HG02938 (cell line): ENCODE results near the gene KMT5B.

Experiments
- ATAC-seq: cut with Tn5 transposase; IDR thresholded peaks from one replicate; pipeline ENCODE4 v1.9.1; 2021; ENCODE audit warnings: mild to moderate bottlenecking, moderate library complexity; ENCODE audit not compliant: unreplicated experiment

KMT5B gene

GRCh38 chr11:68186061-68186460 is 27.0 kb downstream of the KMT5B start:
- ATAC-seq = no peak

- ATAC-seq = no peak
Observed at GRCh38 chr11:68181719-68182451, 31.2 kb downstream of the KMT5B start.

GRCh38 chr11:68179847-68180246 is 33.2 kb downstream of the KMT5B start:
- ATAC-seq = no peak

- no peak for ATAC-seq
Observed at GRCh38 chr11:68177877-68178276, 35.2 kb downstream of the KMT5B start.

GRCh38 chr11:68173926-68174325 is 39.2 kb downstream of the KMT5B start:
- ATAC-seq = no peak

GRCh38 chr11:68169442-68169841 is 43.7 kb downstream of the KMT5B start:
- no peak for ATAC-seq

GRCh38 chr11:68168694-68169093 is 44.4 kb downstream of the KMT5B start:
- no peak for ATAC-seq

GRCh38 chr11:68167474-68167873 is 45.6 kb downstream of the KMT5B start:
- ATAC-seq = no peak

GRCh38 chr11:68166969-68167368 is 46.1 kb downstream of the KMT5B start:
- no peak for ATAC-seq

GRCh38 chr11:68165601-68166000 is 47.5 kb downstream of the KMT5B start:
- ATAC-seq = no peak

GRCh38 chr11:68164437-68164836 is 48.7 kb downstream of the KMT5B start:
- ATAC-seq = no peak

GRCh38 chr11:68163691-68164090 is 49.4 kb downstream of the KMT5B start:
- ATAC-seq = no peak

- ATAC-seq = no peak
Observed at GRCh38 chr11:68160100-68160695, 52.9 kb downstream of the KMT5B start.

- no peak for ATAC-seq
Observed at GRCh38 chr11:68159665-68160064, 53.4 kb downstream of the KMT5B start.

GRCh38 chr11:68159161-68159560 is 53.9 kb downstream of the KMT5B start:
- ATAC-seq = no peak

- no peak for ATAC-seq
Observed at GRCh38 chr11:68158580-68158979, 54.5 kb downstream of the KMT5B start.

- no peak for ATAC-seq
Observed at GRCh38 chr11:68153742-68154141, 59.4 kb downstream of the KMT5B start.

- no peak for ATAC-seq
Observed at GRCh38 chr11:68150037-68150436, 63.1 kb downstream of the KMT5B start.

GRCh38 chr11:68149417-68149816 is 63.7 kb downstream of the KMT5B start:
- no peak for ATAC-seq

GRCh38 chr11:68148879-68149278 is 64.2 kb downstream of the KMT5B start:
- ATAC-seq = no peak

- no peak for ATAC-seq
Observed at GRCh38 chr11:68148071-68148805, 64.9 kb downstream of the KMT5B start.
